H9 (cell line): ENCODE data around the gene TRAIP. TPM values are rescaled to one million over a fixed set of nuclear protein-coding genes. Genes with fewer than 3 reads are reported as not detected.
A peak's percentile ranks its signal among the peaks of the same experiment; 100 is the strongest.

ENCODE experiments used
- DNase-seq: peaks from one replicate; pipeline ENCODE4 v3.0.0-alpha.2; 2017
- H2AFZ ChIP-seq: one replicate; pipeline ENCODE4 v1.6.1; 2013; ENCODE audit warnings: mild to moderate bottlenecking, low read length, control low read depth, moderate library complexity
- H2AK5ac ChIP-seq: 2 replicates; pipeline ENCODE4 v1.6.1; 2013; ENCODE audit warnings: low read length, control low read depth, mixed read lengths; ENCODE audit not compliant: insufficient read length
- H2BK120ac ChIP-seq: one replicate; pipeline ENCODE4 v1.6.1; 2013; ENCODE audit warnings: low read depth, mild to moderate bottlenecking, low read length, control low read depth, inconsistent platforms; ENCODE audit not compliant: poor library complexity, severe bottlenecking
- H2BK12ac ChIP-seq: 2 replicates; pipeline ENCODE4 v1.6.1; 2013; ENCODE audit warnings: low read length, control low read depth, mixed read lengths, low read depth; ENCODE audit not compliant: insufficient read length
- H2BK15ac ChIP-seq: 2 replicates; pipeline ENCODE4 v1.6.1; 2013; ENCODE audit warnings: low read depth, low read length, control low read depth
- H2BK20ac ChIP-seq: one replicate; pipeline ENCODE4 v1.6.1; 2013; ENCODE audit warnings: low read depth, mild to moderate bottlenecking, low read length, control low read depth, inconsistent platforms; ENCODE audit not compliant: poor library complexity, severe bottlenecking
- H2BK5ac ChIP-seq: 2 replicates; pipeline ENCODE4 v1.6.1; 2013; ENCODE audit warnings: low read length, control low read depth, mixed read lengths; ENCODE audit not compliant: insufficient read length
- H3K14ac ChIP-seq: 2 replicates; pipeline ENCODE4 v1.6.1; 2013; ENCODE audit warnings: low read length, control low read depth; ENCODE audit not compliant: insufficient read depth
- H3K18ac ChIP-seq: 2 replicates; pipeline ENCODE4 v1.6.1; 2013; ENCODE audit warnings: low read depth, mild to moderate bottlenecking, mixed read lengths, low read length, control low read depth; ENCODE audit not compliant: insufficient read length
- H3K23ac ChIP-seq: 2 replicates; pipeline ENCODE4 v1.6.1; 2013; ENCODE audit warnings: low read length, control low read depth, mixed read lengths, low read depth; ENCODE audit not compliant: insufficient read length
- H3K23me2 ChIP-seq: 2 replicates; pipeline ENCODE4 v1.6.1; 2013; ENCODE audit warnings: low read depth, mild to moderate bottlenecking, mixed read lengths, low read length, control low read depth; ENCODE audit not compliant: insufficient read length, poor library complexity, severe bottlenecking
- H3K27ac ChIP-seq: 2 replicates; pipeline ENCODE4 v1.5.1; 2013; ENCODE audit warnings: low read length, control low read depth, mixed read lengths, low read depth; ENCODE audit not compliant: insufficient read length
- H3K27me3 ChIP-seq: 2 replicates; pipeline ENCODE4 v1.6.1; 2013; ENCODE audit warnings: low read length, control low read depth, inconsistent platforms; ENCODE audit not compliant: insufficient read depth
- H3K4ac ChIP-seq: 2 replicates; pipeline ENCODE4 v1.6.1; 2013; ENCODE audit warnings: low read depth, mild to moderate bottlenecking, control low read depth, inconsistent platforms, low read length, moderate library complexity
- H3K4me1 ChIP-seq: 2 replicates; pipeline ENCODE4 v1.6.1; 2013; ENCODE audit warnings: low read length, control low read depth, inconsistent platforms; ENCODE audit not compliant: insufficient read depth
- H3K4me2 ChIP-seq: 2 replicates; pipeline ENCODE4 v1.6.1; 2013; ENCODE audit warnings: low read length, control low read depth, mixed read lengths; ENCODE audit not compliant: insufficient read length, insufficient read depth
- H3K56ac ChIP-seq: 2 replicates; pipeline ENCODE4 v1.6.1; 2013; ENCODE audit warnings: low read depth, mild to moderate bottlenecking, mixed read lengths, low read length, control low read depth; ENCODE audit not compliant: insufficient read length
- H3K79me1 ChIP-seq: 2 replicates; pipeline ENCODE4 v1.6.1; 2013; ENCODE audit warnings: low read depth, mild to moderate bottlenecking, moderate library complexity, low read length, control low read depth, inconsistent platforms; ENCODE audit not compliant: insufficient read depth, poor library complexity, severe bottlenecking
- H3K79me2 ChIP-seq: 2 replicates; pipeline ENCODE4 v1.6.1; 2013; ENCODE audit warnings: low read length, control low read depth, inconsistent platforms; ENCODE audit not compliant: insufficient read depth
- H3K9ac ChIP-seq: 2 replicates; pipeline ENCODE4 v1.6.1; 2013; ENCODE audit warnings: low read length, control low read depth, mixed read lengths; ENCODE audit not compliant: insufficient read length; ENCODE audit errors: extremely low read depth
- H3K9me3 ChIP-seq: one replicate; pipeline ENCODE4 v1.6.1; 2013; ENCODE audit warnings: low read depth, low read length, inconsistent platforms; ENCODE audit not compliant: control insufficient read depth
- H3T11ph ChIP-seq: one replicate; pipeline ENCODE4 v1.6.1; 2013; ENCODE audit warnings: mild to moderate bottlenecking, low read length, control low read depth, inconsistent platforms
- H4K20me1 ChIP-seq: one replicate; pipeline ENCODE4 v1.6.1; 2013; ENCODE audit not compliant: control insufficient read depth, insufficient read length, insufficient read depth
- H4K5ac ChIP-seq: 2 replicates; pipeline ENCODE4 v1.6.1; 2013; ENCODE audit warnings: low read depth, mild to moderate bottlenecking, mixed read lengths, low read length, control low read depth; ENCODE audit not compliant: insufficient read length
- H4K8ac ChIP-seq: replicated peaks from 2 replicates; pipeline ENCODE4 v1.6.1; 2013; ENCODE audit warnings: low read length, control low read depth, mixed read lengths, low read depth; ENCODE audit not compliant: insufficient read length
- H4K91ac ChIP-seq: 2 replicates; pipeline ENCODE4 v1.6.1; 2013; ENCODE audit warnings: low read depth, mild to moderate bottlenecking, moderate library complexity, mixed read lengths, low read length, control low read depth; ENCODE audit not compliant: insufficient read length
- H3K27ac Mint-ChIP-seq, 3 experiments: 2 replicates in 2 of 3; 3 replicates in 1 of 3; pipeline ENCODE4 v1.8.0; 2020 to 2021; ENCODE audit warnings: mixed read lengths in 3 of 3, mild to moderate bottlenecking in 1 of 3, moderate library complexity in 1 of 3
- H3K27me3 Mint-ChIP-seq: 2 replicates; pipeline ENCODE4 v1.8.0; 2021; ENCODE audit warnings: low read depth, mild to moderate bottlenecking, moderate library complexity, mixed read lengths
- H3K36me3 Mint-ChIP-seq, 3 experiments: 2 replicates in 2 of 3; 3 replicates in 1 of 3; pipeline ENCODE4 v1.8.0; 2020 to 2021; ENCODE audit warnings: low read depth in 3 of 3, mixed read lengths in 3 of 3; ENCODE audit not compliant: insufficient read depth in 1 of 3
- H3K4me1 Mint-ChIP-seq, 2 experiments: 2 replicates each; pipeline ENCODE4 v1.8.0; 2020; ENCODE audit warnings: mixed read lengths in 2 of 2
- H3K4me3 Mint-ChIP-seq, 2 experiments: 2 replicates in 1 of 2; 3 replicates in 1 of 2; pipeline ENCODE4 v1.8.0; 2020 to 2021; ENCODE audit warnings: mild to moderate bottlenecking in 2 of 2, mixed read lengths in 2 of 2, moderate library complexity in 1 of 2
- H3K9me3 Mint-ChIP-seq, 2 experiments: 2 replicates in 1 of 2; 3 replicates in 1 of 2; pipeline ENCODE4 v1.8.0; 2020; ENCODE audit warnings: mild to moderate bottlenecking in 2 of 2, mixed read lengths in 2 of 2, moderate library complexity in 1 of 2
- CTCF ChIP-seq: fragments of 200-600 bp; sonication (generic); conservative IDR thresholded peaks from 3 replicates; pipeline ENCODE4 v1.8.0; 2021; ENCODE audit warnings: antibody characterized with exemption, mild to moderate bottlenecking
- WGBS: extraction: QIAGEN DNeasy Blood & Tissue Kit; methylation state at CpG from one replicate; pipeline ENCODE4 v1.1.7; 2013; ENCODE audit warnings: missing lambda C conversion rate, low lambda C conversion rate, mixed read lengths; ENCODE audit not compliant: insufficient read length; ENCODE audit errors: extremely low coverage; 5-methylcytosine and 5-hydroxymethylcytosine counted together
- total RNA-seq: library from RNA; stranded (reverse); gene quantifications from 2 replicates; pipeline ENCODE4 v1.2.1, GENCODE V29; 2021

The TRAIP gene
- total RNA-seq, 1 experiment from 2014 or later, result 36.7 TPM

- no peak overlapping the region for H2BK120ac ChIP-seq
- H2BK15ac ChIP-seq, result no peak overlapping the region
- no peak for DNase-seq
- Mint-ChIP-seq H3K27me3 (peaks cover 32% of the 10 kb centered on the region), H3K27ac (no peak overlapping the region), H3K4me3 (no peak overlapping the region), H3K4me1 (peaks cover 22 to 31% of the 10 kb centered on the region in 2 experiments), H3K9me3 (no peaks in the 10 kb centered on the region), H3K36me3 (no peaks in the 10 kb centered on the region; a peak in 1 of 7 replicates)
- no peak overlapping the region for H2AFZ ChIP-seq
- no peak overlapping the region for H4K91ac ChIP-seq
- H4K8ac ChIP-seq, result no peak overlapping the region
- peaks cover 7% of the 10 kb centered on the region for H3K23me2 ChIP-seq
- H2BK12ac ChIP-seq, result no peak overlapping the region
- no peak overlapping the region for H2BK5ac ChIP-seq
- no peak overlapping the region for H3K4me2 ChIP-seq
- no peaks in the 10 kb centered on the region for H3K9me3 ChIP-seq
- H3K18ac ChIP-seq, result no peak overlapping the region
- no peaks in the 10 kb centered on the region for H3K79me1 ChIP-seq
- H3T11ph ChIP-seq, result no peak overlapping the region
- no peak overlapping the region for H3K9ac ChIP-seq
- TF ChIP-seq CTCF, result no peak
- H2AK5ac ChIP-seq, result no peak overlapping the region
- no peak overlapping the region for H2BK20ac ChIP-seq
- no peaks in the 10 kb centered on the region for H3K27me3 ChIP-seq
- no peak overlapping the region for H3K56ac ChIP-seq
- WGBS, result no CpG with 5 or more reads among the region's 10 CpGs
- H4K20me1 ChIP-seq, result no peaks in the 10 kb centered on the region
- no peak overlapping the region for H3K14ac ChIP-seq
- H3K23ac ChIP-seq, result peak overlapping the region; percentile 36
- no peak overlapping the region for H3K27ac ChIP-seq
- no peak overlapping the region for H3K4ac ChIP-seq
- peaks cover 8% of the 10 kb centered on the region; the same call in 1 of the 2 replicates for H3K4me1 ChIP-seq
- H4K5ac ChIP-seq, result no peak overlapping the region
- H3K79me2 ChIP-seq, result no peaks in the 10 kb centered on the region
These were observed 15.3 kb upstream of the TRAIP start for GRCh38 chr3:49871531-49872153.
